ENCODE results near the gene JAM2. TPM values are rescaled to one million over a fixed set of nuclear protein-coding genes. Genes with fewer than 3 reads are reported as not detected.

JAM2 gene
- total RNA-seq, 1 experiment from 2014 or later = 2.6 TPM

DNA sequence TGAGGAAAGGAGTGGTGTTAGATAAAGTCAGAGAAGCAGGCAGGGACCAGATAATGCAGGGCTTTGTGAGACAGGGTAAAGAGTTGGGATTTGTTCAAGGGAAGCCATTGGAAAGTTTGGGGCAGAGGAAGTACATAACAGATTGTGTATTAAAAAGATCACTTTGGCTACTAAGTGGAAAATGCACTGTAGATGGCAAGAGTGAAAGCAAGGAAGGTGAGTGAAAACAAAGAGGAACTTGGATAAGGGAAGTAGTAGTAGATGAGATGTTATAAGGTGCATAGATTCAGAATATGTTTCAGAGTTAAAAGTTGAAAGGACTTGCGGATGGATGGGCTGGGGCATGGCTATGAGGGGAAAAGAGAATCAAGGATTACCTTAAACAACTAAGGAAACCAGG, 49.2 kb upstream of the JAM2 start:
- no peak overlapping the region for H3K18ac ChIP-seq (ENCODE audit: insufficient read length, low read depth, low read length)
- H3K27ac ChIP-seq (ENCODE audit: insufficient read length, low read depth, low read length) = no peak overlapping the region
- DNase-seq = no peak
- no peaks in the 10 kb centered on the region for H3K4me1 ChIP-seq (ENCODE audit: insufficient read depth, low read length)
- no peak overlapping the region for H2BK12ac ChIP-seq (ENCODE audit: insufficient read length, low read depth, low read length)
- no peaks in the 10 kb centered on the region for H3K27me3 ChIP-seq (ENCODE audit: insufficient read depth, low read length)
- no peaks in the 10 kb centered on the region for H3K9me3 ChIP-seq (ENCODE audit: control insufficient read depth, low read depth, low read length)
- no peak overlapping the region for H3K14ac ChIP-seq (ENCODE audit: insufficient read depth, low read length)
- TF ChIP-seq, protein P1, sequence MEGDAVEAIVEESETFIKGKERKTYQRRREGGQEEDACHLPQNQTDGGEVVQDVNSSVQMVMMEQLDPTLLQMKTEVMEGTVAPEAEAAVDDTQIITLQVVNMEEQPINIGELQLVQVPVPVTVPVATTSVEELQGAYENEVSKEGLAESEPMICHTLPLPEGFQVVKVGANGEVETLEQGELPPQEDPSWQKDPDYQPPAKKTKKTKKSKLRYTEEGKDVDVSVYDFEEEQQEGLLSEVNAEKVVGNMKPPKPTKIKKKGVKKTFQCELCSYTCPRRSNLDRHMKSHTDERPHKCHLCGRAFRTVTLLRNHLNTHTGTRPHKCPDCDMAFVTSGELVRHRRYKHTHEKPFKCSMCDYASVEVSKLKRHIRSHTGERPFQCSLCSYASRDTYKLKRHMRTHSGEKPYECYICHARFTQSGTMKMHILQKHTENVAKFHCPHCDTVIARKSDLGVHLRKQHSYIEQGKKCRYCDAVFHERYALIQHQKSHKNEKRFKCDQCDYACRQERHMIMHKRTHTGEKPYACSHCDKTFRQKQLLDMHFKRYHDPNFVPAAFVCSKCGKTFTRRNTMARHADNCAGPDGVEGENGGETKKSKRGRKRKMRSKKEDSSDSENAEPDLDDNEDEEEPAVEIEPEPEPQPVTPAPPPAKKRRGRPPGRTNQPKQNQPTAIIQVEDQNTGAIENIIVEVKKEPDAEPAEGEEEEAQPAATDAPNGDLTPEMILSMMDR (conservative IDR thresholded peaks at IDR 0.05) = no peak
- H2BK20ac ChIP-seq (ENCODE audit: low read depth, low read length, poor library complexity, severe bottlenecking) = no peak overlapping the region
- no peaks in the 10 kb centered on the region for H4K20me1 ChIP-seq (ENCODE audit: control insufficient read depth, insufficient read depth, insufficient read length)
- no CpG with 5 or more reads among the region's 1 CpG for WGBS (ENCODE audit: extremely low coverage, insufficient read length, low lambda C conversion rate)
- no peak overlapping the region for H2BK120ac ChIP-seq (ENCODE audit: low read depth, low read length, poor library complexity, severe bottlenecking)
- H3K79me2 ChIP-seq (ENCODE audit: insufficient read depth, low read length) = no peaks in the 10 kb centered on the region
- H3K23ac ChIP-seq (ENCODE audit: insufficient read length, low read depth, low read length) = no peak overlapping the region
- H4K5ac ChIP-seq (ENCODE audit: insufficient read length, low read depth, low read length) = no peak overlapping the region
- H2AK5ac ChIP-seq (ENCODE audit: insufficient read length, low read length) = no peak overlapping the region
- Mint-ChIP-seq H3K9me3 (no peaks in the 10 kb centered on the region), H3K27me3 (ENCODE audit: low read depth) (no peaks in the 10 kb centered on the region), H3K4me3 (no peak overlapping the region), H3K27ac (no peak overlapping the region), H3K4me1 (no peaks in the 10 kb centered on the region), H3K36me3 (ENCODE audit: insufficient read depth in 1 of 3, low read depth in 3 of 3) (peaks cover 4 to 70% (median 57%) of the 10 kb centered on the region in 3 experiments; a peak in 6 of 7 replicates)
- no peak overlapping the region for H3T11ph ChIP-seq (ENCODE audit: low read length)
- no peak overlapping the region for H4K91ac ChIP-seq (ENCODE audit: insufficient read length, low read depth, low read length)
- no peak overlapping the region for H3K4ac ChIP-seq (ENCODE audit: low read depth, low read length)
- no peaks in the 10 kb centered on the region for H3K23me2 ChIP-seq (ENCODE audit: insufficient read length, low read depth, low read length, poor library complexity, severe bottlenecking)
- H3K56ac ChIP-seq (ENCODE audit: insufficient read length, low read depth, low read length) = no peak overlapping the region
- H2AFZ ChIP-seq (ENCODE audit: low read length) = no peak overlapping the region
- no peak overlapping the region for H3K9ac ChIP-seq (ENCODE audit: extremely low read depth, insufficient read length, low read length)
- no peak overlapping the region for H3K4me2 ChIP-seq (ENCODE audit: insufficient read depth, insufficient read length, low read length)
- H2BK5ac ChIP-seq (ENCODE audit: insufficient read length, low read length) = no peak overlapping the region
- no peaks in the 10 kb centered on the region for H3K79me1 ChIP-seq (ENCODE audit: insufficient read depth, low read depth, low read length, poor library complexity, severe bottlenecking)
- no peak overlapping the region for H4K8ac ChIP-seq (replicated peaks; ENCODE audit: insufficient read length, low read depth, low read length)
- H2BK15ac ChIP-seq (ENCODE audit: low read depth, low read length) = no peak overlapping the region
